ENCODE results near the gene USP21.
"Not testable (repeated sequence)": the region's sequence is repeated elsewhere in the genome, so short reads cannot be mapped to it uniquely, and the experiment has no call there.

The USP21 gene

GRCh38 chr1:161159087-161159912 lies at the start of gene USP21:
TSS of gene USP21 (plus strand) at chr1:161159500. CDS start at chr1:161160641, 1,141 bp downstream.
- peak; percentile 86 for DNase-seq (ENCODE audit: low read depth)

GRCh38 chr1:161111117-161111516 lies 48.2 kb upstream of the USP21 start:
- DNase-seq (ENCODE audit: low read depth) = no peak

GRCh38 chr1:161111527-161111926 lies 47.8 kb upstream of the USP21 start:
- DNase-seq (ENCODE audit: low read depth) = no peak

- no peak for DNase-seq (ENCODE audit: low read depth)
Measured at GRCh38 chr1:161113915-161114314, 45.4 kb upstream of the USP21 start.

- no peak for DNase-seq (ENCODE audit: low read depth)
Measured at GRCh38 chr1:161114556-161114955, 44.7 kb upstream of the USP21 start.

- no peak for DNase-seq (ENCODE audit: low read depth)
Measured at GRCh38 chr1:161115132-161115711, 44.1 kb upstream of the USP21 start.

GRCh38 chr1:161115961-161116360 lies 43.3 kb upstream of the USP21 start:
- DNase-seq (ENCODE audit: low read depth) = not testable (repeated sequence)

GRCh38 chr1:161117759-161118581 lies 41.3 kb upstream of the USP21 start, which contains the start of the genes NIT1 and PFDN2:
TSS of gene NIT1 (plus strand) at chr1:161118105. CDS start at chr1:161118177, 72 bp downstream.
TSS of gene PFDN2 (minus strand) at chr1:161118037. CDS start at chr1:161118026, 11 bp downstream.
- peak; percentile 65 for DNase-seq (ENCODE audit: low read depth)

- peak; percentile 12 for DNase-seq (ENCODE audit: low read depth)
Measured at GRCh38 chr1:161119092-161119903, 40.0 kb upstream of the USP21 start.

GRCh38 chr1:161121042-161121650 lies 38.2 kb upstream of the USP21 start:
- DNase-seq (ENCODE audit: low read depth) = no peak

GRCh38 chr1:161121834-161122233 lies 37.5 kb upstream of the USP21 start:
- no peak for DNase-seq (ENCODE audit: low read depth)

- DNase-seq (ENCODE audit: low read depth) = no peak
Measured at GRCh38 chr1:161122967-161123366, 36.3 kb upstream of the USP21 start.

- no peak for DNase-seq (ENCODE audit: low read depth)
Measured at GRCh38 chr1:161127649-161128048, 31.7 kb upstream of the USP21 start.

- no peak for DNase-seq (ENCODE audit: low read depth)
Measured at GRCh38 chr1:161128591-161129420, 30.5 kb upstream of the USP21 start.

- no peak for DNase-seq (ENCODE audit: low read depth)
Measured at GRCh38 chr1:161130266-161130665, 29.0 kb upstream of the USP21 start.

- DNase-seq (ENCODE audit: low read depth) = no peak
Measured at GRCh38 chr1:161131523-161132409, 27.5 kb upstream of the USP21 start.

- peak; percentile 67 for DNase-seq (ENCODE audit: low read depth)
Measured at GRCh38 chr1:161132410-161133219, 26.7 kb upstream of the USP21 start, which contains the start of gene DEDD. TSS of gene DEDD (minus strand) at chr1:161132667. CDS start at chr1:161124462, 8,205 bp downstream.

GRCh38 chr1:161133220-161133740 lies 26.0 kb upstream of the USP21 start:
- DNase-seq (ENCODE audit: low read depth) = no peak

Data from stimulated activated CD8-positive, alpha-beta memory T cell treated with anti-CD3 and anti-CD28 coated beads, Interleukin-15, amount 100 ng/mL, for 1 hour (primary cell).